HEK293T (cell line): ENCODE measurements around the gene LRBA.

Experiments used
- ARNT ChIP-seq: fragments of 450-650 bp; IDR thresholded peaks from 2 replicates; pipeline ENCODE4 v1.6.1; 2017; ENCODE audit warnings: mild to moderate bottlenecking
- BHLHE40 ChIP-seq: fragments of 450-650 bp; IDR thresholded peaks from 2 replicates; pipeline ENCODE4 v1.6.1; 2016; ENCODE audit warnings: mild to moderate bottlenecking, moderate library complexity, borderline replicate concordance
- ELF4 ChIP-seq: fragments of 450-650 bp; IDR thresholded peaks from 2 replicates; pipeline ENCODE4 v1.6.1; 2017; ENCODE audit warnings: antibody characterized with exemption
- FOXA1 ChIP-seq: fragments of 450-650 bp; IDR thresholded peaks from 2 replicates; pipeline ENCODE4 v1.6.1; 2016; ENCODE audit warnings: mild to moderate bottlenecking
- FOXK2 ChIP-seq: fragments of 450-650 bp; IDR thresholded peaks from 2 replicates; pipeline ENCODE4 v1.6.1; 2016; ENCODE audit warnings: mild to moderate bottlenecking
- FOXM1 ChIP-seq: fragments of 450-650 bp; IDR thresholded peaks from 2 replicates; pipeline ENCODE4 v1.6.1; 2017; ENCODE audit warnings: mild to moderate bottlenecking, borderline replicate concordance
- HDGF ChIP-seq: fragments of 450-650 bp; IDR thresholded peaks from 2 replicates; pipeline ENCODE4 v1.6.1; 2017; ENCODE audit warnings: antibody characterized with exemption, borderline replicate concordance
- L3MBTL2 ChIP-seq: fragments of 450-650 bp; conservative IDR thresholded peaks from 2 replicates; pipeline ENCODE4 v1.6.1; 2016; ENCODE audit warnings: mild to moderate bottlenecking
- LEF1 ChIP-seq: fragments of 450-650 bp; IDR thresholded peaks from 2 replicates; pipeline ENCODE4 v1.6.1; 2017; ENCODE audit warnings: mild to moderate bottlenecking, borderline replicate concordance
- NFRKB ChIP-seq: fragments of 450-650 bp; IDR thresholded peaks from 2 replicates; pipeline ENCODE4 v1.6.1; 2016; ENCODE audit warnings: mild to moderate bottlenecking, moderate library complexity
- SP1 ChIP-seq: fragments of 450-650 bp; IDR thresholded peaks from 2 replicates; pipeline ENCODE4 v1.6.1; 2017
- SUZ12 ChIP-seq: fragments of 450-650 bp; IDR thresholded peaks from 2 replicates; pipeline ENCODE4 v1.6.1; 2016; ENCODE audit warnings: mild to moderate bottlenecking
- TARDBP ChIP-seq: fragments of 450-650 bp; IDR thresholded peaks from 2 replicates; pipeline ENCODE4 v1.6.1; 2016
- ZNF384 ChIP-seq: fragments of 450-650 bp; IDR thresholded peaks from 2 replicates; pipeline ENCODE4 v1.6.1; 2016

DNA sequence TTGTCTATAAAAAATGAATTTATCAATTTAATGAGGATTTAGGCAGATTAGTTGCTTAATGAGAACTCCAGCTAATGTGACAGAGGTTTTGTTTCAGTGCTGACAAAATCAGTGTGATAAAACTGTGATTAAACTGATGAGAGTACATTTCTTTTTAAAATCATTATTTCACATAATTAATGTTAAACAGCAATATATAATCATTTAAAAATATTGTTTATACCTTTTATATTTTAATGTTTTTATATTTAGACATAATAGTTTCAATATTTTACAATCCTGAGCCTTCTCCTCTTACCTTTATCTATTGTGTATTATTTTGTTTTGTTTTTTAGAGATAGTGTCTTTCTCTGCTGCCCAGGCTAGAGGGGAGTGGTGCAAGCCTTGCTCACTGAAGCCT is 480.3 kb downstream of the LRBA start:
- no peak for TF ChIP-seq L3MBTL2
- TF ChIP-seq HDGF = no peak
- TF ChIP-seq SUZ12 = no peak
- TF ChIP-seq TARDBP = no peak
- no peak for TF ChIP-seq ZNF384
- TF ChIP-seq FOXK2 = no peak
- no peak for TF ChIP-seq FOXM1
- TF ChIP-seq FOXA1 = no peak
- no peak for TF ChIP-seq SP1
- no peak for TF ChIP-seq ELF4
- no peak for TF ChIP-seq BHLHE40
- TF ChIP-seq ARNT = no peak
- TF ChIP-seq LEF1 = no peak
- no peak for TF ChIP-seq NFRKB
